HT-29 (cell line): ENCODE measurements around the gene IGFBP7. TPM values are rescaled to one million over a fixed set of nuclear protein-coding genes. Genes with fewer than 3 reads are reported as not detected.

Experiments used
- DNase-seq: peaks from one replicate; pipeline ENCODE4 v3.0.0-alpha.2; 2015; ENCODE audit warnings: low spot score
- total RNA-seq: library from RNA; depleted of rRNA; stranded (reverse); fragments of >200 nt; shearing (Covaris generic); gene quantifications from 2 replicates; pipeline ENCODE4 v1.2.3, GENCODE V29; 2014; rRNA removed

IGFBP7 gene
- total RNA-seq: not detected in 2 replicates

GRCh38 chr4:57109847-57110639 is at the start of gene IGFBP7:
Gene IGFBP7, minus strand, starts transcription at chr4:57110385. Its CDS starts 34 bp downstream, at chr4:57110351.
- no peak for DNase-seq

GRCh38 chr4:57159866-57160265 is 49.7 kb upstream of the IGFBP7 start:
- no peak for DNase-seq

GRCh38 chr4:57158762-57159161 is 48.6 kb upstream of the IGFBP7 start:
- no peak for DNase-seq

GRCh38 chr4:57158221-57158620 is 48.0 kb upstream of the IGFBP7 start:
- DNase-seq: no peak

GRCh38 chr4:57157596-57158137 is 47.5 kb upstream of the IGFBP7 start:
- DNase-seq: no peak

- no peak for DNase-seq
Measured at GRCh38 chr4:57156242-57156990, 46.2 kb upstream of the IGFBP7 start.

- DNase-seq: no peak
Measured at GRCh38 chr4:57154926-57155325, 44.7 kb upstream of the IGFBP7 start.

GRCh38 chr4:57154191-57154590 is 44.0 kb upstream of the IGFBP7 start:
- DNase-seq: no peak

- DNase-seq: no peak
Measured at GRCh38 chr4:57153207-57153606, 43.0 kb upstream of the IGFBP7 start.

- no peak for DNase-seq
Measured at GRCh38 chr4:57151481-57151880, 41.3 kb upstream of the IGFBP7 start.

- no peak for DNase-seq
Measured at GRCh38 chr4:57149833-57150232, 39.6 kb upstream of the IGFBP7 start.

GRCh38 chr4:57148831-57149505 is 38.8 kb upstream of the IGFBP7 start:
- no peak for DNase-seq

- no peak for DNase-seq
Measured at GRCh38 chr4:57148177-57148576, 38.0 kb upstream of the IGFBP7 start.

- no peak for DNase-seq
Measured at GRCh38 chr4:57147335-57148060, 37.3 kb upstream of the IGFBP7 start.

GRCh38 chr4:57146444-57146843 is 36.3 kb upstream of the IGFBP7 start:
- no peak for DNase-seq

GRCh38 chr4:57144466-57144865 is 34.3 kb upstream of the IGFBP7 start:
- no peak for DNase-seq

- DNase-seq: no peak
Measured at GRCh38 chr4:57139783-57140182, 29.6 kb upstream of the IGFBP7 start.

- no peak for DNase-seq
Measured at GRCh38 chr4:57137261-57137660, 27.1 kb upstream of the IGFBP7 start.

GRCh38 chr4:57136281-57136680 is 26.1 kb upstream of the IGFBP7 start:
- DNase-seq: no peak

- no peak for DNase-seq
Measured at GRCh38 chr4:57132743-57133137, 22.6 kb upstream of the IGFBP7 start.
